ENCODE results near the gene SPAG9. TPM values are rescaled to one million over a fixed set of nuclear protein-coding genes. Genes with fewer than 3 reads are reported as not detected.
"Not testable (repeated sequence)": the region's sequence is repeated elsewhere in the genome, so short reads cannot be mapped to it uniquely, and the experiment has no call there.

The SPAG9 gene
- total RNA-seq, 1 experiment from 2014 or later = 78.5 TPM

GRCh38 chr17:51103451-51103850, 17.2 kb downstream of the SPAG9 start:
- no peaks in the 10 kb centered on the region for H3K4me1 Mint-ChIP-seq (ENCODE audit: insufficient read depth, unreplicated experiment)
- no peaks in the 10 kb centered on the region for H3K27me3 Mint-ChIP-seq (ENCODE audit: insufficient read depth, unreplicated experiment)
- POLR2A ChIA-PET = interaction anchor here (0.7 to 0.8 kb wide), 2 partner anchors 16 to 55 kb away, joined by 3 to 4 read pairs; no protein-coding TSS in a partner anchor
- H3K9me3 Mint-ChIP-seq (ENCODE audit: unreplicated experiment) = no peaks in the 10 kb centered on the region
- intact Hi-C loops (cut with micrococcal nuclease) = no loop called here
- no peaks in the 10 kb centered on the region for H3K36me3 Mint-ChIP-seq (ENCODE audit: insufficient read depth, unreplicated experiment)
- no peak overlapping the region for H3K27ac Mint-ChIP-seq (ENCODE audit: low read depth, unreplicated experiment)
- no peak overlapping the region for H3K4me3 Mint-ChIP-seq (ENCODE audit: unreplicated experiment)
- no TSS peak for BruUV-seq (replicated peaks)
- DNase-seq (ENCODE audit: unreplicated experiment) = no peak
- CTCF ChIA-PET = no interaction called here
- TF ChIP-seq CTCF (IDR thresholded peaks at IDR 0.05; ENCODE audit: unreplicated experiment) = no peak

GRCh38 chr17:51103050-51103449, 17.6 kb downstream of the SPAG9 start:
- H3K9me3 Mint-ChIP-seq (ENCODE audit: unreplicated experiment) = no peaks in the 10 kb centered on the region
- no peak overlapping the region for H3K4me3 Mint-ChIP-seq (ENCODE audit: unreplicated experiment)
- no TSS peak for BruUV-seq (replicated peaks)
- intact Hi-C loops (cut with micrococcal nuclease) = no loop called here
- no peaks in the 10 kb centered on the region for H3K27me3 Mint-ChIP-seq (ENCODE audit: insufficient read depth, unreplicated experiment)
- H3K27ac Mint-ChIP-seq (ENCODE audit: low read depth, unreplicated experiment) = no peak overlapping the region
- ChIA-PET POLR2A (interaction anchor here (0.7 to 0.8 kb wide), 2 partner anchors 16 to 55 kb away, joined by 3 to 4 read pairs; no protein-coding TSS in a partner anchor), CTCF (no interaction called here)
- H3K4me1 Mint-ChIP-seq (ENCODE audit: insufficient read depth, unreplicated experiment) = no peaks in the 10 kb centered on the region
- no peak for TF ChIP-seq CTCF (IDR thresholded peaks at IDR 0.05; ENCODE audit: unreplicated experiment)
- H3K36me3 Mint-ChIP-seq (ENCODE audit: insufficient read depth, unreplicated experiment) = no peaks in the 10 kb centered on the region
- DNase-seq (ENCODE audit: unreplicated experiment) = no peak

DNA sequence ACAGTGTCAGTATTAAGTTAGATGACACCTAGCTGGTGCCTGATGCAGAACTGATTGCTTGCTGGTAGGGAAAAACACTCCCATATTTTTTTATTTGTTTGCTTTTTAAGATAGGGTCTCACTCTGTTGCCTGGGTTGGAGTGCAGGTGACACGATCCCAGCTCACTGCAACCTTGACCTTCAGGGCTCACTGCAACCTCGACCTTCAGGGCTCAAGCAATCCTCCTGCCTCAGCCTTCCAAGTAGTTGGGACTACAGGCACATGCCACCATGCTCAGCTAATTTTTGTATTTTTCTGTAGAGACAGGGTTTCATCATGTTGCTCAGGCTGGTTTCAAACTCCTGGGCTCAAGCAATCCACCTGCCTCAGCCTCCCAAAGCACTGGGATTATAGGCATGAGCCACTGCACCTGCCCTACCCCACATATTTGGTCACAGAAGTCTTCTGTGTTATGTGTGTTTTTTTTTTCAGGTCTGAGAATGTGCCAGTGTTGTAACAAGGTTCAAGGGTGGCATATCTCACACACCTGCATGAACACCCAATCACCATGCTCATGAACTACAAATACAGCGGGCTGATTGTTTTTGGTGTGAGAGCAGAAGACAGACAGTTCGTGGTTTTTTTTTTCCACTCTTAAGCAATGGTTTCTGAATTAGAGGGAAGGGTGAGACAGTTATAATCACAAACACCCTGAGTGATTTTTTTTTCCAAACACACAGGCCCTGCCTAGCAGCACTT, 22.8 kb downstream of the SPAG9 start:
- no peak for DNase-seq (ENCODE audit: unreplicated experiment)
- no peak for TF ChIP-seq CTCF (IDR thresholded peaks at IDR 0.05; ENCODE audit: unreplicated experiment)
- intact Hi-C loops (cut with micrococcal nuclease) = no loop called here
- Mint-ChIP-seq H3K4me3 (ENCODE audit: unreplicated experiment) (no peak overlapping the region), H3K27me3 (ENCODE audit: insufficient read depth, unreplicated experiment) (no peaks in the 10 kb centered on the region), H3K9me3 (ENCODE audit: unreplicated experiment) (no peaks in the 10 kb centered on the region), H3K36me3 (ENCODE audit: insufficient read depth, unreplicated experiment) (peaks cover 7% of the 10 kb centered on the region), H3K4me1 (ENCODE audit: insufficient read depth, unreplicated experiment) (no peaks in the 10 kb centered on the region), H3K27ac (ENCODE audit: low read depth, unreplicated experiment) (no peak overlapping the region)
- CTCF ChIA-PET = no interaction called here
- POLR2A ChIA-PET = interaction anchor here (1.8 kb wide), 1 partner anchor 12 kb away, joined by 6 read pairs; no protein-coding TSS in a partner anchor
- BruUV-seq (replicated peaks) = no TSS peak

DNA sequence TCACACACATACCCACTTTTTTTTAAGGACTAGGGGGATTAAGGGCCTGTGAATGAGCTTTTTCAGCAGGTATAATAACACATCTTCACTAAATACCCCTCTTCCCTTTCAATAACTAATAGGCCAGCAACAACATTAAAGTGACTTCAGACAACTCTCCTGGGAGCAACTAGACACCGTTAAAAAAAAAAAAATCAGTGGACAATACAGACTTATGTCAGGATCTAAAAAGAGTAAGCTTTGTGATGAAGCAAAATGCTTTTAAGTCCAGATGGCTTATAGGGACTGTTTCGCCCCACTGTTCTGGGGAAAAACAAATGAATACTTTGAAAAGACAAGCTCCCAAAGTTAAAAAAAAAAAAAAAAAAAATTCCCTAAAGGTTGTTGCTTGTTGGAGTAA, 29.0 kb downstream of the SPAG9 start:
- BruUV-seq (replicated peaks) = no TSS peak
- no peak for DNase-seq (ENCODE audit: unreplicated experiment)
- intact Hi-C loops (cut with micrococcal nuclease) = no loop called here
- Mint-ChIP-seq H3K36me3 (ENCODE audit: insufficient read depth, unreplicated experiment) (peaks cover 7% of the 10 kb centered on the region), H3K9me3 (ENCODE audit: unreplicated experiment) (no peaks in the 10 kb centered on the region), H3K4me3 (ENCODE audit: unreplicated experiment) (no peak overlapping the region), H3K27me3 (ENCODE audit: insufficient read depth, unreplicated experiment) (no peaks in the 10 kb centered on the region), H3K27ac (ENCODE audit: low read depth, unreplicated experiment) (no peak overlapping the region), H3K4me1 (ENCODE audit: insufficient read depth, unreplicated experiment) (no peaks in the 10 kb centered on the region)
- no peak for TF ChIP-seq CTCF (IDR thresholded peaks at IDR 0.05; ENCODE audit: unreplicated experiment)
- CTCF ChIA-PET = interaction anchor here (0.8 to 0.9 kb wide), 2 partner anchors 91 to 239 kb away, joined by 3 read pairs; no protein-coding TSS in a partner anchor
- POLR2A ChIA-PET = interaction anchor here (0.9 kb wide), 1 partner anchor 18 kb away, joined by 3 read pairs; no protein-coding TSS in a partner anchor

- H3K9me3 Mint-ChIP-seq (ENCODE audit: unreplicated experiment); intact Hi-C loops (cut with micrococcal nuclease); CTCF ChIA-PET; BruUV-seq (replicated peaks); H3K4me3 Mint-ChIP-seq (ENCODE audit: unreplicated experiment); H3K36me3 Mint-ChIP-seq (ENCODE audit: insufficient read depth, unreplicated experiment); H3K4me1 Mint-ChIP-seq (ENCODE audit: insufficient read depth, unreplicated experiment); H3K27me3 Mint-ChIP-seq (ENCODE audit: insufficient read depth, unreplicated experiment): not testable (repeated sequence)
- POLR2A ChIA-PET = interaction anchor here (1.0 kb wide), 1 partner anchor 32 kb away, joined by 3 read pairs; the partner anchor contains the start of gene SPAG9
- peak overlapping the region; percentile 16 for H3K27ac Mint-ChIP-seq (ENCODE audit: low read depth, unreplicated experiment)
- DNase-seq (ENCODE audit: unreplicated experiment) = peak; percentile 65
These were observed 31.8 kb downstream of the SPAG9 start for GRCh38 chr17:51088868-51089267.
